Panc1 (cell line): ENCODE measurements around the gene PINLYP. TPM values are rescaled to one million over a fixed set of nuclear protein-coding genes. Genes with fewer than 3 reads are reported as not detected.

Experiments used
- ATAC-seq: fragments of 200-7000 bp; cut with Tn5 transposase; 2 replicates; pipeline ENCODE4 v1.9.1; 2020; ENCODE audit warnings: mild to moderate bottlenecking, moderate library complexity
- BruUV-seq: library from RNA; stranded (reverse); fragments of 400-500 nt; replicated peaks from 2 replicates; lab custom pipeline; 2021; lab: Mats Ljungman, UMichigan
- CTCF ChIA-PET: fragments of 300-600 bp; sonication (Branson Sonifier 250); formaldehyde crosslinking; loops from one replicate; lab custom pipeline; 2022; ENCODE audit warnings: antibody characterized with exemption; lab: Charles Lee
- POLR2A ChIA-PET: fragments of 300-600 bp; sonication (Branson Sonifier 250); formaldehyde crosslinking; loops from one replicate; lab custom pipeline; 2022; ENCODE audit warnings: antibody characterized with exemption; lab: Charles Lee
- DNase-seq: peaks from one replicate; pipeline ENCODE4 v3.0.0-alpha.2; 2010; ENCODE audit warnings: low read depth, low spot score
- H3K27ac ChIP-seq: 2 replicates; pipeline ENCODE4 v1.5.1; 2011; ENCODE audit warnings: mild to moderate bottlenecking, low read length, inconsistent platforms
- H3K27me3 ChIP-seq: fragments of 200-500 bp; sonication (Bioruptor generic); 2 replicates; pipeline ENCODE4 v1.6.0; 2014; ENCODE audit warnings: low read length, inconsistent platforms; ENCODE audit not compliant: control insufficient read depth, insufficient read depth
- H3K36me3 ChIP-seq: fragments of 200-500 bp; sonication (Bioruptor generic); 2 replicates; pipeline ENCODE4 v1.5.1; 2014; ENCODE audit warnings: inconsistent platforms, mild to moderate bottlenecking, low read length, moderate library complexity; ENCODE audit not compliant: control insufficient read depth, insufficient read depth
- H3K4me1 ChIP-seq: 2 replicates; pipeline ENCODE4 v1.5.1; 2011; ENCODE audit warnings: inconsistent platforms, mild to moderate bottlenecking, low read length, moderate library complexity; ENCODE audit not compliant: control insufficient read depth, insufficient read depth
- H3K4me3 ChIP-seq, 2 experiments: 2 replicates each; pipeline ENCODE4 v1.5.1; 2011 to 2012; ENCODE audit warnings: low read depth in 2 of 2, low read length in 2 of 2, mild to moderate bottlenecking in 2 of 2, inconsistent platforms in 1 of 2, moderate library complexity in 1 of 2
- H3K9me3 ChIP-seq: fragments of 200-500 bp; sonication (Bioruptor generic); 2 replicates; pipeline ENCODE4 v1.5.1; 2014; ENCODE audit warnings: low read depth, mild to moderate bottlenecking, inconsistent platforms, low read length, moderate library complexity; ENCODE audit not compliant: control insufficient read depth, insufficient read depth
- POLR2AphosphoS5 ChIP-seq: IDR thresholded peaks from 2 replicates; pipeline ENCODE4 v1.6.1; 2012; ENCODE audit warnings: mild to moderate bottlenecking, low read depth, low read length, moderate library complexity
- SIN3A ChIP-seq: IDR thresholded peaks from 2 replicates; pipeline ENCODE4 v1.6.1; 2012; ENCODE audit warnings: low read depth, mild to moderate bottlenecking, low read length, moderate library complexity, borderline replicate concordance; ENCODE audit not compliant: insufficient read depth
- TCF7L2 ChIP-seq: IDR thresholded peaks from 2 replicates; pipeline ENCODE4 v1.6.1; 2011; ENCODE audit warnings: mild to moderate bottlenecking, low read depth, low read length, inconsistent platforms
- in situ Hi-C: cut with HindIII; loops from 2 replicates; pipeline ENCODE4 v1.10.0; 2016; ENCODE audit warnings: low sequenced_read_pairs, low pct_unique_long_range_greater_than_20kb
- intact Hi-C: fragments of 100-400 bp; cut with micrococcal nuclease; formaldehyde crosslinking; loops from one replicate; pipeline ENCODE4 v1.10.0; 2022; ENCODE audit not compliant: unreplicated experiment
- total RNA-seq: library from RNA; stranded (reverse); gene quantifications from one replicate; pipeline ENCODE4 v1.2.1, GENCODE V29; 2021; ENCODE audit not compliant: unreplicated experiment
- TF ChIP-seq, protein P1 (sequence below): fragments of 450-650 bp; IDR thresholded peaks from 2 replicates; pipeline ENCODE4 v1.5.1; 2017; ENCODE audit warnings: mild to moderate bottlenecking
- TF ChIP-seq, protein P2 (sequence below), 2 experiments: IDR thresholded peaks; 2 replicates each; pipeline ENCODE4 v1.6.1; 2011 to 2012; ENCODE audit warnings: low read depth in 2 of 2, control low read depth in 1 of 2, low read length in 1 of 2, mild to moderate bottlenecking in 1 of 2, moderate library complexity in 1 of 2; ENCODE audit not compliant: insufficient read depth in 1 of 2

Gene PINLYP
- total RNA-seq, 1 experiment from 2014 or later, result 0.21 TPM

DNA sequence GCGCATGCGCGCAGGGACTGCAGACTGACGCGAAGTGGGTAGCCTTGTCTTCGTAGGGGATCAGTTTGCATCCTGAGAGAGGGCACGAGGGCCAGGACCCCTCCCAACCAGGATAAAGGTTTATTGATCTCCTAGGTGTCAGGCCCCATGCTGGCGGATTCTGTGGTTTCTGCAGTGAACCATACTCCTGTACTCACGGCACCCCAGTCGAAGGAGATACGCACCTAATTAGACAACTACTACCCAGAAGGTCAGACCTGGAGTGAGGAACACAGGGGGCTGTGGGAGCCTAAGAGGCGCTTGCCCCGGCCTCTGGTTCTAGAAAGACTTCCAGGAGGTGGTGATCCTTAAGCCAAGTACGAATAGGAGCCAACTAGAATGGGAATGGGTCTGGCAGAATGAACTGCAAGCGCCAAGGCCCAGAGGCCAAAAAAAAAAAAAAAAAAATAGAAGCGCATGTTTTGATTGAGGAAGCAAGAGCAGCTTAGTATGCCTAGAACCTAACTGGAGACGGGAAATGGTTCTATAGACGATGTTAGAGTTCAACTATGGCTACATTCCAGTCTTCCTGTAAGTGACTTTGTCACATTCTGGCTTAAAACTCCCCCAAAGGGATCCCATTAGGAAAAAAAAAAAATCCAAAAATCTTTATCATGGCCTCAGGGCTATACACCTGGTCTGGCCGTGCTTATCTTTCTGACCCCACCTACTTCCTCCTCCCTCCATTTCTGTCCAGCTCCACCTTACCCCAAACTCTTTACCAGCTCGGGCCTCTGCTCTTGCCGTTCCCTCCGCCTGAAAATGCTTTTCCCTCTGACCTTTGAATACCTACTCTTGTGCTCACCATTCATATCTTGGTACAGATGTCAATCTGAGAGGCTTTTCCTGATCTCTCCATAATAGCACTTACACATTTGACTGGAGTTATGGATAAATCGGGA, 44.7 kb downstream of the PINLYP start:
- Histone ChIP-seq H3K9me3 (no peaks in the 10 kb centered on the region), H3K27ac (peak overlapping the region; percentile 88), H3K27me3 (no peaks in the 10 kb centered on the region), H3K36me3 (no peaks in the 10 kb centered on the region), H3K4me1 (no peaks in the 10 kb centered on the region), H3K4me3 (peak overlapping the region; percentile 68 to 85)
- TSS peak; percentile 75 for BruUV-seq
- intact Hi-C loops (no loop called here), in situ Hi-C loops (no loop called here)
- TF ChIP-seq TCF7L2 (no peak), SIN3A (no peak), POLR2AphosphoS5 (no peak)
- TF ChIP-seq, protein P1, sequence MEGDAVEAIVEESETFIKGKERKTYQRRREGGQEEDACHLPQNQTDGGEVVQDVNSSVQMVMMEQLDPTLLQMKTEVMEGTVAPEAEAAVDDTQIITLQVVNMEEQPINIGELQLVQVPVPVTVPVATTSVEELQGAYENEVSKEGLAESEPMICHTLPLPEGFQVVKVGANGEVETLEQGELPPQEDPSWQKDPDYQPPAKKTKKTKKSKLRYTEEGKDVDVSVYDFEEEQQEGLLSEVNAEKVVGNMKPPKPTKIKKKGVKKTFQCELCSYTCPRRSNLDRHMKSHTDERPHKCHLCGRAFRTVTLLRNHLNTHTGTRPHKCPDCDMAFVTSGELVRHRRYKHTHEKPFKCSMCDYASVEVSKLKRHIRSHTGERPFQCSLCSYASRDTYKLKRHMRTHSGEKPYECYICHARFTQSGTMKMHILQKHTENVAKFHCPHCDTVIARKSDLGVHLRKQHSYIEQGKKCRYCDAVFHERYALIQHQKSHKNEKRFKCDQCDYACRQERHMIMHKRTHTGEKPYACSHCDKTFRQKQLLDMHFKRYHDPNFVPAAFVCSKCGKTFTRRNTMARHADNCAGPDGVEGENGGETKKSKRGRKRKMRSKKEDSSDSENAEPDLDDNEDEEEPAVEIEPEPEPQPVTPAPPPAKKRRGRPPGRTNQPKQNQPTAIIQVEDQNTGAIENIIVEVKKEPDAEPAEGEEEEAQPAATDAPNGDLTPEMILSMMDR, result no peak
- TF ChIP-seq, protein P2, sequence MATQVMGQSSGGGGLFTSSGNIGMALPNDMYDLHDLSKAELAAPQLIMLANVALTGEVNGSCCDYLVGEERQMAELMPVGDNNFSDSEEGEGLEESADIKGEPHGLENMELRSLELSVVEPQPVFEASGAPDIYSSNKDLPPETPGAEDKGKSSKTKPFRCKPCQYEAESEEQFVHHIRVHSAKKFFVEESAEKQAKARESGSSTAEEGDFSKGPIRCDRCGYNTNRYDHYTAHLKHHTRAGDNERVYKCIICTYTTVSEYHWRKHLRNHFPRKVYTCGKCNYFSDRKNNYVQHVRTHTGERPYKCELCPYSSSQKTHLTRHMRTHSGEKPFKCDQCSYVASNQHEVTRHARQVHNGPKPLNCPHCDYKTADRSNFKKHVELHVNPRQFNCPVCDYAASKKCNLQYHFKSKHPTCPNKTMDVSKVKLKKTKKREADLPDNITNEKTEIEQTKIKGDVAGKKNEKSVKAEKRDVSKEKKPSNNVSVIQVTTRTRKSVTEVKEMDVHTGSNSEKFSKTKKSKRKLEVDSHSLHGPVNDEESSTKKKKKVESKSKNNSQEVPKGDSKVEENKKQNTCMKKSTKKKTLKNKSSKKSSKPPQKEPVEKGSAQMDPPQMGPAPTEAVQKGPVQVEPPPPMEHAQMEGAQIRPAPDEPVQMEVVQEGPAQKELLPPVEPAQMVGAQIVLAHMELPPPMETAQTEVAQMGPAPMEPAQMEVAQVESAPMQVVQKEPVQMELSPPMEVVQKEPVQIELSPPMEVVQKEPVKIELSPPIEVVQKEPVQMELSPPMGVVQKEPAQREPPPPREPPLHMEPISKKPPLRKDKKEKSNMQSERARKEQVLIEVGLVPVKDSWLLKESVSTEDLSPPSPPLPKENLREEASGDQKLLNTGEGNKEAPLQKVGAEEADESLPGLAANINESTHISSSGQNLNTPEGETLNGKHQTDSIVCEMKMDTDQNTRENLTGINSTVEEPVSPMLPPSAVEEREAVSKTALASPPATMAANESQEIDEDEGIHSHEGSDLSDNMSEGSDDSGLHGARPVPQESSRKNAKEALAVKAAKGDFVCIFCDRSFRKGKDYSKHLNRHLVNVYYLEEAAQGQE (IDR thresholded peaks at IDR 0.05; ENCODE audit: insufficient read depth in 1 of 2, low read depth in 2 of 2, low read length in 1 of 2), result no peak
- ChIA-PET POLR2A (interaction anchor here (0.6 kb wide), 1 partner anchor 141 kb away, joined by 5 read pairs; no protein-coding TSS in a partner anchor), CTCF (no interaction called here)
- no peak for DNase-seq
- ATAC-seq, result no peak

DNA sequence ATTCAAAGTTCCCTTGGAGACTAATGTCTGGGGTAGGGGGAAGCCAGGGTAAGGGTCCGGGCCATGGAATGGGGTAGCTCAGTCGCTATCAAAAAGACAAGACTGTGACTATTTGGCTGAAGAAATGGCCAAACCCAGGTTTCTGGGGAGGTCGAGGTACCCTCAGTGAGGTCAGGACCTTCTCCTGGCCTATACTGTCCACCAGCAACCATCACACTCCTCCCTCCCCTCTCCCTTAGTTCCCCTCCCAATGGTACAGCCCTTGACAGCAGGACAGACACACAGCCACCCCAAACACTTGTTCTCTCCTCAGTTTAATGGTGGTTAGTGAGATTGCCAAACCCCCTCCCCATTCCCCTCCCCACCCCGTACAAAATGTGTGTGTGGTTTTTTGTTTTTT, 46.5 kb downstream of the PINLYP start:
- no TSS peak for BruUV-seq
- POLR2A ChIA-PET, result no interaction called here
- Histone ChIP-seq H3K9me3 (no peaks in the 10 kb centered on the region), H3K4me3 (no peak overlapping the region), H3K36me3 (no peaks in the 10 kb centered on the region), H3K4me1 (no peaks in the 10 kb centered on the region), H3K27me3 (no peaks in the 10 kb centered on the region), H3K27ac (no peak overlapping the region)
- ATAC-seq, result no peak
- in situ Hi-C loops, result no loop called here
- TF ChIP-seq TCF7L2 (no peak), SIN3A (no peak), POLR2AphosphoS5 (no peak)
- TF ChIP-seq, protein P2 (IDR thresholded peaks at IDR 0.05; ENCODE audit: insufficient read depth in 1 of 2, low read depth in 2 of 2, low read length in 1 of 2), result no peak
- TF ChIP-seq, protein P1, result no peak
- CTCF ChIA-PET, result no interaction called here
- intact Hi-C loops, result no loop called here
- no peak for DNase-seq
